T-cell (primary cell): ENCODE data around the gene RFX4. TPM values are rescaled to one million over a fixed set of nuclear protein-coding genes. Genes with fewer than 3 reads are reported as not detected.

ENCODE experiments used
- ATAC-seq, 4 experiments: fragments of 200-7000 bp in 3 of 4; fragments of 150-1000 bp in 1 of 4; cut with Tn5 transposase; replicated peaks in 1 of 4; 1 replicate in 3 of 4; 2 replicates in 1 of 4; pipeline ENCODE4 v1.10.0; 2021; ENCODE audit warnings: moderate library complexity in 3 of 4, mild to moderate bottlenecking in 2 of 4, moderate number of reproducible peaks in 1 of 4
- CTCF ChIA-PET, 2 donors: fragments of 300-600 bp; sonication (Branson Sonifier 250); formaldehyde crosslinking; loops; one replicate each; lab custom pipeline; 2022; ENCODE audit warnings: antibody characterized with exemption in 2 of 2; lab: Charles Lee
- POLR2A ChIA-PET, 2 donors: fragments of 300-600 bp; sonication (Branson Sonifier 250); formaldehyde crosslinking; loops; one replicate each; lab custom pipeline; 2022; ENCODE audit warnings: antibody characterized with exemption in 2 of 2; lab: Charles Lee
- DNase-seq, 35 experiments: peaks; one replicate each; pipeline versions ENCODE4 v3.0.0 to v3.0.0-alpha.2; 2013 to 2023
- H3K27ac ChIP-seq: one replicate; pipeline ENCODE4 v1.5.1; 2013; ENCODE audit warnings: low read length
- H3K27me3 ChIP-seq, 2 experiments: replicated peaks in 1 of 2; 1 replicate in 1 of 2; 2 replicates in 1 of 2; pipeline versions ENCODE4 v1.6.1 to v1.7.0; 2013; ENCODE audit warnings: low read length in 1 of 2, mixed read lengths in 1 of 2; ENCODE audit not compliant: control insufficient read depth in 2 of 2, insufficient read depth in 2 of 2; ENCODE audit errors: extremely low read depth in 1 of 2
- H3K36me3 ChIP-seq, 2 donors: 1 replicate in 1 of 2; 2 replicates in 1 of 2; pipeline versions ENCODE4 v1.6.1 to v1.7.0; 2013; ENCODE audit warnings: low read length in 1 of 2; ENCODE audit not compliant: control insufficient read depth in 2 of 2, insufficient read depth in 1 of 2; ENCODE audit errors: extremely low read depth in 1 of 2
- H3K4me1 ChIP-seq, 2 experiments: 1 replicate in 1 of 2; 2 replicates in 1 of 2; pipeline versions ENCODE4 v1.6.1 to v1.7.0; 2013; ENCODE audit warnings: low read length in 2 of 2, mixed read lengths in 1 of 2; ENCODE audit not compliant: insufficient read depth in 2 of 2, control insufficient read depth in 1 of 2; ENCODE audit errors: extremely low read depth in 1 of 2
- H3K4me3 ChIP-seq, 2 donors: 1 replicate in 1 of 2; 2 replicates in 1 of 2; pipeline versions ENCODE4 v1.5.1 to v1.7.0; 2013; ENCODE audit warnings: mild to moderate bottlenecking in 2 of 2, low read length in 1 of 2, moderate library complexity in 1 of 2; ENCODE audit not compliant: control insufficient read depth in 1 of 2; ENCODE audit errors: extremely low read depth in 1 of 2
- H3K9me3 ChIP-seq: 2 replicates; pipeline ENCODE4 v1.7.0; 2013
- H3K27ac Mint-ChIP-seq, 2 donors: one replicate each; pipeline ENCODE4 v1.8.0; 2020 to 2021; ENCODE audit warnings: mild to moderate bottlenecking in 2 of 2, mixed read lengths in 2 of 2
- H3K27me3 Mint-ChIP-seq, 2 donors: one replicate each; pipeline ENCODE4 v1.8.0; 2021 to 2022; ENCODE audit warnings: mixed read lengths in 2 of 2
- H3K36me3 Mint-ChIP-seq: one replicate; pipeline ENCODE4 v1.8.0; 2021; ENCODE audit warnings: mixed read lengths
- H3K4me1 Mint-ChIP-seq, 3 donors: one replicate each; pipeline ENCODE4 v1.8.0; 2020 to 2022; ENCODE audit warnings: mixed read lengths in 3 of 3, mild to moderate bottlenecking in 1 of 3
- H3K4me3 Mint-ChIP-seq, 3 donors: one replicate each; pipeline ENCODE4 v1.8.0; 2020 to 2022; ENCODE audit warnings: mild to moderate bottlenecking in 3 of 3, mixed read lengths in 3 of 3, moderate library complexity in 3 of 3
- H3K9me3 Mint-ChIP-seq, 3 donors: one replicate each; pipeline ENCODE4 v1.8.0; 2020 to 2022; ENCODE audit warnings: mixed read lengths in 3 of 3
- WGBS: methylation state at CpG from one replicate; pipeline ENCODE4 v1.1.5; 2013; ENCODE audit warnings: missing lambda C conversion rate; ENCODE audit not compliant: insufficient coverage; 5-methylcytosine and 5-hydroxymethylcytosine counted together
- total RNA-seq, 35 experiments: library from RNA in 6 of 35; stranded (reverse) in 6 of 35; fragments of 120-200 nt in 1 of 35; gene quantifications; one replicate each; pipeline versions ENCODE4 v1.2.1 to v1.2.4 and lab custom pipeline; 2013 to 2026

Gene RFX4
- total RNA-seq, 5 donors from 2014 or later (not counting 1 experiment from before 2014, with no cell fraction given) = not detected

- Mint-ChIP-seq H3K4me3 (no peak overlapping the region), H3K4me1 (peaks cover 7 to 22% (median 18%) of the 10 kb centered on the region in 3 donors), H3K27ac (no peak overlapping the region), H3K9me3 (no peaks in the 10 kb centered on the region), H3K27me3 (peaks cover 69 to 82% of the 10 kb centered on the region in 2 donors), H3K36me3 (no peaks in the 10 kb centered on the region)
- DNase-seq (no peak), ATAC-seq (no peak)
- H3K36me3 ChIP-seq = no peaks in the 10 kb centered on the region
- peaks cover 12 to 50% of the 10 kb centered on the region in 2 experiments for H3K27me3 ChIP-seq
- H3K9me3 ChIP-seq = no peaks in the 10 kb centered on the region
- ChIA-PET CTCF (no interaction called here), POLR2A (no interaction called here)
- no peak overlapping the region for H3K4me3 ChIP-seq
- no CpG with 5 or more reads among the region's 4 CpGs for WGBS
- H3K4me1 ChIP-seq = peaks cover 0 to 5% of the 10 kb centered on the region in 2 experiments
- H3K27ac ChIP-seq = no peak overlapping the region
These were observed 6.0 kb downstream of the RFX4 start for GRCh38 chr12:106588771-106589170.

GRCh38 chr12:106590601-106591000 lies 7.8 kb downstream of the RFX4 start:
- CTCF ChIA-PET = no interaction called here
- peaks cover 51 to 73% of the 10 kb centered on the region in 2 donors for H3K27me3 Mint-ChIP-seq
- WGBS = no CpG with 5 or more reads among the region's 2 CpGs

GRCh38 chr12:106594447-106594846 lies 11.6 kb downstream of the RFX4 start:
- Histone ChIP-seq H3K27ac (no peak overlapping the region), H3K4me3 (no peak overlapping the region), H3K27me3 (peaks cover 6 to 13% of the 10 kb centered on the region in 2 experiments), H3K36me3 (no peaks in the 10 kb centered on the region), H3K9me3 (no peaks in the 10 kb centered on the region), H3K4me1 (no peaks in the 10 kb centered on the region)
- DNase-seq (no peak), ATAC-seq (no peak)
- ChIA-PET CTCF (no interaction called here), POLR2A (no interaction called here)
- H3K27me3 Mint-ChIP-seq = peaks cover 33 to 48% of the 10 kb centered on the region in 2 donors
- 13% methylated on average over 17 of the region's 17 CpGs for WGBS
- H3K36me3 Mint-ChIP-seq = no peaks in the 10 kb centered on the region
- H3K4me1 Mint-ChIP-seq = peaks cover 0 to 10% (median 10%) of the 10 kb centered on the region in 3 donors
- no peaks in the 10 kb centered on the region for H3K9me3 Mint-ChIP-seq
- H3K27ac Mint-ChIP-seq = no peak overlapping the region
- no peak overlapping the region for H3K4me3 Mint-ChIP-seq

More at GRCh38 chr12:106590601-106591000, 7.8 kb downstream of the RFX4 start:
- no peaks in the 10 kb centered on the region for H3K9me3 Mint-ChIP-seq
- H3K4me1 Mint-ChIP-seq = peaks cover 0 to 13% (median 12%) of the 10 kb centered on the region in 3 donors
- Histone ChIP-seq H3K36me3 (no peaks in the 10 kb centered on the region), H3K27me3 (peaks cover 14 to 38% of the 10 kb centered on the region in 2 experiments), H3K9me3 (no peaks in the 10 kb centered on the region), H3K27ac (no peak overlapping the region), H3K4me3 (no peak overlapping the region), H3K4me1 (no peaks in the 10 kb centered on the region)
- H3K4me3 Mint-ChIP-seq = no peak overlapping the region
- no peaks in the 10 kb centered on the region for H3K36me3 Mint-ChIP-seq
- POLR2A ChIA-PET = no interaction called here
- DNase-seq = no peak
- no peak for ATAC-seq
- H3K27ac Mint-ChIP-seq = no peak overlapping the region

GRCh38 chr12:106595268-106595667 lies 12.5 kb downstream of the RFX4 start:
- Mint-ChIP-seq H3K27me3 (peaks cover 31 to 45% of the 10 kb centered on the region in 2 donors), H3K4me3 (no peak overlapping the region), H3K27ac (no peak overlapping the region), H3K36me3 (no peaks in the 10 kb centered on the region), H3K9me3 (no peaks in the 10 kb centered on the region), H3K4me1 (peaks cover 0 to 10% (median 10%) of the 10 kb centered on the region in 3 donors)
- ChIA-PET POLR2A (no interaction called here), CTCF (no interaction called here)
- Histone ChIP-seq H3K4me1 (no peaks in the 10 kb centered on the region), H3K9me3 (no peaks in the 10 kb centered on the region), H3K4me3 (no peak overlapping the region), H3K27ac (no peak overlapping the region), H3K36me3 (no peaks in the 10 kb centered on the region), H3K27me3 (peaks cover 6 to 12% of the 10 kb centered on the region in 2 experiments)
- WGBS = 83% methylated on average over 1 of the region's 3 CpGs
- ATAC-seq (no peak), DNase-seq (no peak)

- POLR2A ChIA-PET = no interaction called here
- Mint-ChIP-seq H3K4me1 (peaks cover 0 to 10% (median 10%) of the 10 kb centered on the region in 3 donors), H3K9me3 (no peaks in the 10 kb centered on the region)
These were observed 15.2 kb downstream of the RFX4 start for GRCh38 chr12:106598003-106598402.

GRCh38 chr12:106599302-106599701 lies 16.5 kb downstream of the RFX4 start:
- Histone ChIP-seq H3K9me3 (no peaks in the 10 kb centered on the region), H3K4me3 (no peak overlapping the region), H3K36me3 (no peaks in the 10 kb centered on the region), H3K27me3 (peaks cover 4 to 11% of the 10 kb centered on the region in 2 experiments), H3K4me1 (no peaks in the 10 kb centered on the region), H3K27ac (no peak overlapping the region)
- Mint-ChIP-seq H3K4me1 (peaks cover 0 to 4% (median 4%) of the 10 kb centered on the region in 3 donors), H3K4me3 (no peak overlapping the region), H3K27me3 (peaks cover 16 to 22% of the 10 kb centered on the region in 2 donors), H3K36me3 (no peaks in the 10 kb centered on the region), H3K9me3 (no peaks in the 10 kb centered on the region), H3K27ac (no peak overlapping the region)
- WGBS = 80% methylated on average over 1 of the region's 4 CpGs
- ChIA-PET CTCF (no interaction called here), POLR2A (no interaction called here)
- DNase-seq (no peak), ATAC-seq (no peak)

More at GRCh38 chr12:106598003-106598402, 15.2 kb downstream of the RFX4 start:
- CTCF ChIA-PET = no interaction called here
- no peak for ATAC-seq
- H3K27ac Mint-ChIP-seq = no peak overlapping the region
- no peaks in the 10 kb centered on the region for H3K36me3 ChIP-seq
- no peaks in the 10 kb centered on the region for H3K9me3 ChIP-seq
- H3K4me1 ChIP-seq = no peaks in the 10 kb centered on the region
- no CpG with 5 or more reads among the region's 5 CpGs for WGBS
- peaks cover 4 to 11% of the 10 kb centered on the region in 2 experiments for H3K27me3 ChIP-seq
- no peak overlapping the region for H3K4me3 ChIP-seq
- H3K4me3 Mint-ChIP-seq = no peak overlapping the region
- H3K27me3 Mint-ChIP-seq = peaks cover 18 to 32% of the 10 kb centered on the region in 2 donors
- no peaks in the 10 kb centered on the region for H3K36me3 Mint-ChIP-seq
- no peak for DNase-seq
- no peak overlapping the region for H3K27ac ChIP-seq
